ENCODE measurements around the gene BEST4. TPM values are rescaled to one million over a fixed set of nuclear protein-coding genes. Genes with fewer than 3 reads are reported as not detected.
A peak's percentile ranks its signal among the peaks of the same experiment; 100 is the strongest.

Gene BEST4
- total and polyA plus RNA-seq, 2 of the 13 experiments (the other 11 are each of a cell fraction or from before 2014, with no cell fraction given), result 0.77 to 1.4 TPM

GRCh38 chr1:44835738-44836675 is 48.0 kb upstream of the BEST4 start:
- Histone ChIP-seq H3K4me2 (ENCODE audit: low read depth, low read length) (peak overlapping the region; percentile 74), H3K79me2 (ENCODE audit: insufficient read depth, low read length) (no peaks in the 10 kb centered on the region)
- TF ChIP-seq ZNF207 (IDR thresholded peaks at IDR 0.05; ENCODE audit: borderline replicate concordance) (no peak), FOSL2 (CRISPR knock-in tag; IDR thresholded peaks at IDR 0.05) (peak; percentile 24; the same call in 1 of the 2 replicates), GLI4 (CRISPR knock-in tag; IDR thresholded peaks at IDR 0.05; ENCODE audit: borderline replicate concordance) (no peak), CCAR2 (optimal IDR thresholded peaks at IDR 0.05; ENCODE audit: low read depth, low read length) (no peak), HMGXB4 (CRISPR knock-in tag; IDR thresholded peaks at IDR 0.05; ENCODE audit: borderline replicate concordance in 1 of 2, low read depth in 1 of 2) (peak in 1 of 2 experiments; percentile 45; a peak in 1 of 4 replicates), DBP (CRISPR knock-in tag; IDR thresholded peaks at IDR 0.05; ENCODE audit: not compliant biosample characterization) (peak; percentile 35), ELF1 (CRISPR knock-in tag; IDR thresholded peaks at IDR 0.05) (0 out of 2 replicates have a peak, but pooled peaks have one; percentile 24), NPAS2 (CRISPR knock-in tag; IDR thresholded peaks at IDR 0.05; ENCODE audit: borderline replicate concordance) (no peak), RNF2 (conservative IDR thresholded peaks at IDR 0.05; ENCODE audit: low read depth) (no peak), ARID4A (CRISPR knock-in tag; IDR thresholded peaks at IDR 0.05; ENCODE audit: borderline replicate concordance) (peak; percentile 45; the same call in 1 of the 2 replicates), FOSL1 (CRISPR knock-in tag; IDR thresholded peaks at IDR 0.05; ENCODE audit: borderline replicate concordance) (no peak), SALL1 (CRISPR knock-in tag; IDR thresholded peaks at IDR 0.05) (peak; percentile 30; the same call in 1 of the 2 replicates), RAD21 (CRISPR knock-in tag; IDR thresholded peaks at IDR 0.05) (peak; percentile 71; the same call in 1 of the 2 replicates), ELF3 (CRISPR knock-in tag; IDR thresholded peaks at IDR 0.05) (0 out of 2 replicates have a peak, but pooled peaks have one; percentile 37), ZNF180 (CRISPR knock-in tag; IDR thresholded peaks at IDR 0.05; ENCODE audit: borderline replicate concordance, low read depth) (no peak)

More at GRCh38 chr1:44835738-44836675, 48.0 kb upstream of the BEST4 start:
- 0 out of 2 replicates have a peak overlapping the region, but pooled peaks have one; percentile 5 for H3K9ac ChIP-seq (ENCODE audit: insufficient read depth, low read depth, low read length)
- peaks cover 60% of the 10 kb centered on the region for H3K4me1 ChIP-seq (ENCODE audit: insufficient read depth, low read length)
- no peaks in the 10 kb centered on the region for H4K20me1 ChIP-seq (ENCODE audit: insufficient read depth, low read length)
- no peaks in the 10 kb centered on the region for H3K9me3 ChIP-seq (ENCODE audit: low read length)
- ATAC-seq, result peak; percentile 70
- peak; percentile 65 for DNase-seq (ENCODE audit: low spot score)
- no peak overlapping the region for H2AFZ ChIP-seq (ENCODE audit: low read length)
- intact Hi-C loops (cut with micrococcal nuclease; ENCODE audit: unreplicated experiment) (loop anchor here (5.0 kb wide), 2 partner anchors 176 to 656 kb away; partner anchors contain the start of genes HECTD3, TESK2 and UROD), in situ Hi-C loops (cut with HindIII; ENCODE audit: extremely low pct_ligation_motif_present, low pct_unique_long_range_greater_than_20kb) (loop anchor here (10.0 to 25.0 kb wide), 2 partner anchors 176 to 469 kb away; partner anchors contain the start of genes HECTD3 and UROD)
- ChIA-PET POLR2A (interaction anchor here (1.0 kb wide), 1 partner anchor 9 kb away, joined by 3 read pairs; no protein-coding TSS in a partner anchor), CTCF (ENCODE audit: low intra/inter-chr PET ratio, low total read pairs) (interaction anchor here (1.2 to 2.1 kb wide), 4 partner anchors 9 to 657 kb away, joined by 3 to 8 read pairs (median 4); partner anchors contain the start of gene PLK3)
- no peaks in the 10 kb centered on the region for H3K36me3 ChIP-seq (replicated peaks in 1 of 2; ENCODE audit: control insufficient read depth in 1 of 2, insufficient read depth in 2 of 2, low read length in 2 of 2)
- peaks cover 0 to 16% of the 10 kb centered on the region in 2 experiments; a peak in 1 of 5 replicates for H3K27me3 ChIP-seq (ENCODE audit: control insufficient read depth in 1 of 2, insufficient read depth in 2 of 2, low read length in 2 of 2)
- H3K4me3 ChIP-seq (replicated peaks in 1 of 3; ENCODE audit: insufficient read depth in 1 of 3, low read depth in 2 of 3, low read length in 3 of 3), result peak overlapping the region in 1 of 3 experiments; percentile 26; a peak in 1 of 6 replicates
- WGBS (ENCODE audit: low lambda C conversion rate), result 51% methylated on average over 23 of the region's 23 CpGs
- FAIRE-seq, result peak; percentile 85
- no peak overlapping the region for H3K27ac ChIP-seq (ENCODE audit: extremely low read length, insufficient read depth, low read length)
- BruUV-seq (replicated peaks), result no TSS peak

Measured in HepG2 (cell line).